T-cell (primary cell): ENCODE measurements around the gene BICD1. TPM values are rescaled to one million over a fixed set of nuclear protein-coding genes. Genes with fewer than 3 reads are reported as not detected.
"Not testable (repeated sequence)": the region's sequence is repeated elsewhere in the genome, so short reads cannot be mapped to it uniquely, and the experiment has no call there.

Experiments
- ATAC-seq, 4 experiments: fragments of 200-7000 bp in 3 of 4; fragments of 150-1000 bp in 1 of 4; cut with Tn5 transposase; replicated peaks in 1 of 4; 1 replicate in 3 of 4; 2 replicates in 1 of 4; pipeline ENCODE4 v1.10.0; 2021; ENCODE audit warnings: moderate library complexity in 3 of 4, mild to moderate bottlenecking in 2 of 4, moderate number of reproducible peaks in 1 of 4
- CTCF ChIA-PET, 2 donors: fragments of 300-600 bp; sonication (Branson Sonifier 250); formaldehyde crosslinking; loops; one replicate each; lab custom pipeline; 2022; ENCODE audit warnings: antibody characterized with exemption in 2 of 2; lab: Charles Lee
- POLR2A ChIA-PET, 2 donors: fragments of 300-600 bp; sonication (Branson Sonifier 250); formaldehyde crosslinking; loops; one replicate each; lab custom pipeline; 2022; ENCODE audit warnings: antibody characterized with exemption in 2 of 2; lab: Charles Lee
- DNase-seq, 35 experiments: peaks; one replicate each; pipeline versions ENCODE4 v3.0.0 to v3.0.0-alpha.2; 2013 to 2023
- H3K27ac ChIP-seq: one replicate; pipeline ENCODE4 v1.5.1; 2013; ENCODE audit warnings: low read length
- H3K27me3 ChIP-seq, 2 experiments: replicated peaks in 1 of 2; 1 replicate in 1 of 2; 2 replicates in 1 of 2; pipeline versions ENCODE4 v1.6.1 to v1.7.0; 2013; ENCODE audit warnings: low read length in 1 of 2, mixed read lengths in 1 of 2; ENCODE audit not compliant: control insufficient read depth in 2 of 2, insufficient read depth in 2 of 2; ENCODE audit errors: extremely low read depth in 1 of 2
- H3K36me3 ChIP-seq, 2 donors: 1 replicate in 1 of 2; 2 replicates in 1 of 2; pipeline versions ENCODE4 v1.6.1 to v1.7.0; 2013; ENCODE audit warnings: low read length in 1 of 2; ENCODE audit not compliant: control insufficient read depth in 2 of 2, insufficient read depth in 1 of 2; ENCODE audit errors: extremely low read depth in 1 of 2
- H3K4me1 ChIP-seq, 2 experiments: 1 replicate in 1 of 2; 2 replicates in 1 of 2; pipeline versions ENCODE4 v1.6.1 to v1.7.0; 2013; ENCODE audit warnings: low read length in 2 of 2, mixed read lengths in 1 of 2; ENCODE audit not compliant: insufficient read depth in 2 of 2, control insufficient read depth in 1 of 2; ENCODE audit errors: extremely low read depth in 1 of 2
- H3K4me3 ChIP-seq, 2 donors: 1 replicate in 1 of 2; 2 replicates in 1 of 2; pipeline versions ENCODE4 v1.5.1 to v1.7.0; 2013; ENCODE audit warnings: mild to moderate bottlenecking in 2 of 2, low read length in 1 of 2, moderate library complexity in 1 of 2; ENCODE audit not compliant: control insufficient read depth in 1 of 2; ENCODE audit errors: extremely low read depth in 1 of 2
- H3K9me3 ChIP-seq: 2 replicates; pipeline ENCODE4 v1.7.0; 2013
- H3K27ac Mint-ChIP-seq, 2 donors: one replicate each; pipeline ENCODE4 v1.8.0; 2020 to 2021; ENCODE audit warnings: mild to moderate bottlenecking in 2 of 2, mixed read lengths in 2 of 2
- H3K27me3 Mint-ChIP-seq, 2 donors: one replicate each; pipeline ENCODE4 v1.8.0; 2021 to 2022; ENCODE audit warnings: mixed read lengths in 2 of 2
- H3K36me3 Mint-ChIP-seq: one replicate; pipeline ENCODE4 v1.8.0; 2021; ENCODE audit warnings: mixed read lengths
- H3K4me1 Mint-ChIP-seq, 3 donors: one replicate each; pipeline ENCODE4 v1.8.0; 2020 to 2022; ENCODE audit warnings: mixed read lengths in 3 of 3, mild to moderate bottlenecking in 1 of 3
- H3K4me3 Mint-ChIP-seq, 3 donors: one replicate each; pipeline ENCODE4 v1.8.0; 2020 to 2022; ENCODE audit warnings: mild to moderate bottlenecking in 3 of 3, mixed read lengths in 3 of 3, moderate library complexity in 3 of 3
- H3K9me3 Mint-ChIP-seq, 3 donors: one replicate each; pipeline ENCODE4 v1.8.0; 2020 to 2022; ENCODE audit warnings: mixed read lengths in 3 of 3
- WGBS: methylation state at CpG from one replicate; pipeline ENCODE4 v1.1.5; 2013; ENCODE audit warnings: missing lambda C conversion rate; ENCODE audit not compliant: insufficient coverage; 5-methylcytosine and 5-hydroxymethylcytosine counted together
- total RNA-seq, 35 experiments: library from RNA in 6 of 35; stranded (reverse) in 6 of 35; fragments of 120-200 nt in 1 of 35; gene quantifications; one replicate each; pipeline versions ENCODE4 v1.2.1 to v1.2.4 and lab custom pipeline; 2013 to 2026

BICD1 gene
- total RNA-seq, 5 donors from 2014 or later (not counting 1 experiment from before 2014, with no cell fraction given), result 17.2 to 19.6 (median 19.1) TPM

- CTCF ChIA-PET, result interaction anchor here in 1 of 2 donors (0.6 to 1.1 kb wide), 3 partner anchors 8 to 207 kb away, joined by 3 to 4 read pairs (median 3); no protein-coding TSS in a partner anchor
- H3K4me1 Mint-ChIP-seq, result peaks cover 25 to 28% (median 28%) of the 10 kb centered on the region in 3 donors
- H3K4me3 ChIP-seq, ATAC-seq, H3K36me3 Mint-ChIP-seq, H3K27me3 ChIP-seq, H3K36me3 ChIP-seq, DNase-seq, H3K9me3 ChIP-seq, H3K9me3 Mint-ChIP-seq, H3K4me3 Mint-ChIP-seq, H3K27ac Mint-ChIP-seq, H3K27me3 Mint-ChIP-seq, H3K27ac ChIP-seq, POLR2A ChIA-PET: not testable (repeated sequence)
- WGBS, result 94% methylated on average over 16 of the region's 17 CpGs
- peaks cover 9 to 12% of the 10 kb centered on the region in 2 experiments for H3K4me1 ChIP-seq
Observed at GRCh38 chr12:32275520-32275919, 168.9 kb downstream of the BICD1 start.

GRCh38 chr12:32277774-32278173 is 171.1 kb downstream of the BICD1 start:
- H3K36me3 ChIP-seq, result no peaks in the 10 kb centered on the region
- ChIA-PET POLR2A (no interaction called here), CTCF (interaction anchor here in 1 of 2 donors (0.6 to 0.9 kb wide), 2 partner anchors 625 to 678 kb away, joined by 3 read pairs; no protein-coding TSS in a partner anchor)
- Mint-ChIP-seq H3K27ac (no peak overlapping the region), H3K4me3 (no peak overlapping the region), H3K36me3 (peaks cover 11% of the 10 kb centered on the region), H3K27me3 (no peaks in the 10 kb centered on the region), H3K4me1 (peaks cover 13 to 18% (median 14%) of the 10 kb centered on the region in 3 donors), H3K9me3 (no peaks in the 10 kb centered on the region)
- H3K9me3 ChIP-seq, result no peaks in the 10 kb centered on the region
- ATAC-seq (no peak), DNase-seq (no peak)
- H3K27me3 ChIP-seq, result no peaks in the 10 kb centered on the region
- no peak overlapping the region for H3K27ac ChIP-seq
- WGBS, result 70% methylated on average over 1 of the region's 2 CpGs
- no peak overlapping the region for H3K4me3 ChIP-seq
- peaks cover 9 to 10% of the 10 kb centered on the region in 2 experiments for H3K4me1 ChIP-seq

- Histone ChIP-seq H3K27ac (no peak overlapping the region), H3K4me3 (no peak overlapping the region), H3K9me3 (no peaks in the 10 kb centered on the region), H3K4me1 (no peaks in the 10 kb centered on the region), H3K27me3 (no peaks in the 10 kb centered on the region), H3K36me3 (no peaks in the 10 kb centered on the region)
- H3K4me3 Mint-ChIP-seq, result no peak overlapping the region
- no peaks in the 10 kb centered on the region for H3K4me1 Mint-ChIP-seq
- POLR2A ChIA-PET, result no interaction called here
- CTCF ChIA-PET, result no interaction called here
- no peaks in the 10 kb centered on the region for H3K9me3 Mint-ChIP-seq
- no peaks in the 10 kb centered on the region for H3K27me3 Mint-ChIP-seq
- H3K36me3 Mint-ChIP-seq, result peaks cover 11% of the 10 kb centered on the region
- ATAC-seq (no peak), DNase-seq (no peak)
- H3K27ac Mint-ChIP-seq, result no peak overlapping the region
- WGBS, result 100% methylated on average over 1 of the region's 3 CpGs
Observed at GRCh38 chr12:32281098-32281497, 174.5 kb downstream of the BICD1 start.

GRCh38 chr12:32284561-32284960 is 177.9 kb downstream of the BICD1 start:
- ChIA-PET CTCF (no interaction called here), POLR2A (no interaction called here)
- DNase-seq, result no peak
- Histone ChIP-seq H3K4me3 (no peak overlapping the region), H3K27ac (no peak overlapping the region), H3K9me3 (no peaks in the 10 kb centered on the region), H3K36me3 (no peaks in the 10 kb centered on the region), H3K4me1 (no peaks in the 10 kb centered on the region), H3K27me3 (no peaks in the 10 kb centered on the region)
- no peak overlapping the region for H3K4me3 Mint-ChIP-seq
- peaks cover 6% of the 10 kb centered on the region for H3K36me3 Mint-ChIP-seq
- no peaks in the 10 kb centered on the region for H3K4me1 Mint-ChIP-seq
- no peaks in the 10 kb centered on the region for H3K27me3 Mint-ChIP-seq
- H3K9me3 Mint-ChIP-seq, result no peaks in the 10 kb centered on the region
- no peak overlapping the region for H3K27ac Mint-ChIP-seq
- WGBS, result 83% methylated on average over 1 of the region's 9 CpGs
- ATAC-seq, result no peak

- POLR2A ChIA-PET, result no interaction called here
- no peak overlapping the region for H3K4me3 Mint-ChIP-seq
- Histone ChIP-seq H3K4me1 (no peaks in the 10 kb centered on the region), H3K4me3 (no peak overlapping the region), H3K9me3 (no peaks in the 10 kb centered on the region), H3K27me3 (no peaks in the 10 kb centered on the region), H3K36me3 (no peaks in the 10 kb centered on the region), H3K27ac (no peak overlapping the region)
- DNase-seq (no peak), ATAC-seq (no peak)
- CTCF ChIA-PET, result interaction anchor here (0.5 to 0.7 kb wide), 2 partner anchors 39 to 249 kb away, joined by 3 read pairs; no protein-coding TSS in a partner anchor
- WGBS, result no CpG with 5 or more reads among the region's 2 CpGs
- H3K36me3 Mint-ChIP-seq, result peaks cover 6% of the 10 kb centered on the region
- no peak overlapping the region for H3K27ac Mint-ChIP-seq
- no peaks in the 10 kb centered on the region for H3K9me3 Mint-ChIP-seq
- no peaks in the 10 kb centered on the region for H3K4me1 Mint-ChIP-seq
- no peaks in the 10 kb centered on the region for H3K27me3 Mint-ChIP-seq
Observed at GRCh38 chr12:32285021-32285420, 178.4 kb downstream of the BICD1 start.

- POLR2A ChIA-PET, result no interaction called here
- H3K9me3 Mint-ChIP-seq, result no peaks in the 10 kb centered on the region
- H3K36me3 ChIP-seq, result no peaks in the 10 kb centered on the region
- no peaks in the 10 kb centered on the region for H3K27me3 ChIP-seq
- no peaks in the 10 kb centered on the region for H3K4me1 ChIP-seq
- no peak for ATAC-seq
- H3K4me1 Mint-ChIP-seq, result no peaks in the 10 kb centered on the region
- WGBS, result no CpG with 5 or more reads among the region's 2 CpGs
- peaks cover 6% of the 10 kb centered on the region for H3K36me3 Mint-ChIP-seq
- H3K27ac ChIP-seq, result no peak overlapping the region
- H3K27me3 Mint-ChIP-seq, result no peaks in the 10 kb centered on the region
- no peak for DNase-seq
- no peak overlapping the region for H3K4me3 Mint-ChIP-seq
- CTCF ChIA-PET, result interaction anchor here (0.5 to 0.7 kb wide), 3 partner anchors 38 to 645 kb away, joined by 3 read pairs; no protein-coding TSS in a partner anchor
- no peak overlapping the region for H3K27ac Mint-ChIP-seq
- H3K9me3 ChIP-seq, result no peaks in the 10 kb centered on the region
- no peak overlapping the region for H3K4me3 ChIP-seq
Observed at GRCh38 chr12:32285489-32285888, 178.8 kb downstream of the BICD1 start.
